HG02571 (cell line): ENCODE measurements around the gene CYYR1.

Source experiments
- ATAC-seq: cut with Tn5 transposase; IDR thresholded peaks from one replicate; pipeline ENCODE4 v1.9.1; 2021; ENCODE audit warnings: mild to moderate bottlenecking, moderate library complexity; ENCODE audit not compliant: unreplicated experiment

The CYYR1 gene

GRCh38 chr21:26554365-26554764 lies 18.7 kb downstream of the CYYR1 start:
- no peak for ATAC-seq

GRCh38 chr21:26553898-26554297 lies 19.2 kb downstream of the CYYR1 start:
- no peak for ATAC-seq

- no peak for ATAC-seq
These were observed 22.8 kb downstream of the CYYR1 start for GRCh38 chr21:26550326-26550725.

GRCh38 chr21:26546446-26547097 lies 26.5 kb downstream of the CYYR1 start:
- no peak for ATAC-seq

GRCh38 chr21:26544201-26544775 lies 28.8 kb downstream of the CYYR1 start:
- no peak for ATAC-seq

GRCh38 chr21:26540651-26541050 lies 32.4 kb downstream of the CYYR1 start:
- ATAC-seq, result no peak

- ATAC-seq, result no peak
These were observed 33.5 kb downstream of the CYYR1 start for GRCh38 chr21:26539566-26539965.

GRCh38 chr21:26534517-26534916 lies 38.6 kb downstream of the CYYR1 start:
- ATAC-seq, result no peak

GRCh38 chr21:26532208-26532607 lies 40.9 kb downstream of the CYYR1 start:
- ATAC-seq, result no peak

GRCh38 chr21:26529526-26529925 lies 43.6 kb downstream of the CYYR1 start:
- no peak for ATAC-seq

- ATAC-seq, result no peak
These were observed 44.2 kb downstream of the CYYR1 start for GRCh38 chr21:26528882-26529281.

GRCh38 chr21:26522704-26523103 lies 50.4 kb downstream of the CYYR1 start:
- ATAC-seq, result no peak

- no peak for ATAC-seq
These were observed 53.9 kb downstream of the CYYR1 start for GRCh38 chr21:26519142-26519541.

GRCh38 chr21:26515257-26515656 lies 57.8 kb downstream of the CYYR1 start:
- no peak for ATAC-seq

GRCh38 chr21:26513212-26513611 lies 59.9 kb downstream of the CYYR1 start:
- ATAC-seq, result no peak

- no peak for ATAC-seq
These were observed 60.4 kb downstream of the CYYR1 start for GRCh38 chr21:26512664-26513063.

- no peak for ATAC-seq
These were observed 64.2 kb downstream of the CYYR1 start for GRCh38 chr21:26508903-26509302.

- no peak for ATAC-seq
These were observed 66.1 kb downstream of the CYYR1 start for GRCh38 chr21:26506956-26507355.

GRCh38 chr21:26505211-26505610 lies 67.9 kb downstream of the CYYR1 start:
- no peak for ATAC-seq

- ATAC-seq, result no peak
These were observed 69.7 kb downstream of the CYYR1 start for GRCh38 chr21:26503414-26503813.

GRCh38 chr21:26501495-26502021 lies 71.5 kb downstream of the CYYR1 start:
- ATAC-seq, result no peak

- no peak for ATAC-seq
These were observed 73.6 kb downstream of the CYYR1 start for GRCh38 chr21:26499495-26499894.
